Keratinocyte (primary cell): ENCODE data around the gene OR6C75. TPM values are rescaled to one million over a fixed set of nuclear protein-coding genes. Genes with fewer than 3 reads are reported as not detected.

Source experiments
- DNase-seq: peaks from one replicate; pipeline ENCODE4 v3.0.0-alpha.2; 2011; ENCODE audit warnings: low read depth, missing footprints, low spot score
- FAIRE-seq: peaks from 2 replicates; lab custom pipeline; 2011; peaks lifted over from hg19 to GRCh38; lab: Jason Lieb, UNC
- H2AFZ ChIP-seq: 2 replicates; pipeline ENCODE4 v1.6.0; 2012; ENCODE audit warnings: low read length, control low read depth, inconsistent platforms; ENCODE audit not compliant: control insufficient read depth
- H3K27ac ChIP-seq: 2 replicates; pipeline ENCODE4 v1.5.1; 2011; ENCODE audit warnings: low read length; ENCODE audit not compliant: control insufficient read depth, insufficient read depth
- H3K27me3 ChIP-seq: 3 replicates; pipeline ENCODE4 v1.6.0; 2011; ENCODE audit warnings: low read length; ENCODE audit not compliant: control insufficient read depth, insufficient read depth; ENCODE audit errors: extremely low read depth
- H3K36me3 ChIP-seq, 2 experiments: 2 replicates in 1 of 2; 3 replicates in 1 of 2; pipeline ENCODE4 v1.5.1; 2011; ENCODE audit warnings: low read length in 2 of 2, mild to moderate bottlenecking in 1 of 2; ENCODE audit not compliant: control insufficient read depth in 2 of 2, insufficient read depth in 2 of 2; ENCODE audit errors: extremely low read depth in 1 of 2
- H3K4me1 ChIP-seq: 3 replicates; pipeline ENCODE4 v1.5.1; 2011; ENCODE audit warnings: low read length; ENCODE audit not compliant: control insufficient read depth, insufficient read depth; ENCODE audit errors: extremely low read depth
- H3K4me2 ChIP-seq: 3 replicates; pipeline ENCODE4 v1.6.0; 2011; ENCODE audit warnings: low read depth, low read length; ENCODE audit not compliant: control insufficient read depth, insufficient read depth; ENCODE audit errors: extremely low read depth
- H3K4me3 ChIP-seq, 3 experiments: fragments of 200-600 bp in 1 of 3; sonication (generic) in 1 of 3; 2 replicates in 2 of 3; 3 replicates in 1 of 3; pipeline ENCODE4 v1.5.1; 2011 to 2016; ENCODE audit warnings: low read length in 3 of 3, mild to moderate bottlenecking in 3 of 3, control low read depth in 2 of 3, inconsistent platforms in 1 of 3, low read depth in 1 of 3, mixed read lengths in 1 of 3, mixed run types in 1 of 3, moderate library complexity in 1 of 3; ENCODE audit not compliant: control insufficient read depth in 2 of 3, insufficient read depth in 2 of 3; ENCODE audit errors: extremely low read depth in 1 of 3
- H3K79me2 ChIP-seq: 2 replicates; pipeline ENCODE4 v1.6.0; 2012; ENCODE audit warnings: low read length; ENCODE audit not compliant: control insufficient read depth, insufficient read depth
- H3K9ac ChIP-seq: 3 replicates; pipeline ENCODE4 v1.6.0; 2011; ENCODE audit warnings: low read length; ENCODE audit not compliant: control insufficient read depth, insufficient read depth; ENCODE audit errors: extremely low read depth
- H3K9me1 ChIP-seq: 3 replicates; pipeline ENCODE4 v1.6.0; 2011; ENCODE audit warnings: low read length; ENCODE audit not compliant: control insufficient read depth, insufficient read depth; ENCODE audit errors: extremely low read depth
- H3K9me3 ChIP-seq: 2 replicates; pipeline ENCODE4 v1.5.1; 2012; ENCODE audit warnings: low read depth, low read length; ENCODE audit not compliant: control insufficient read depth
- H4K20me1 ChIP-seq: 3 replicates; pipeline ENCODE4 v1.6.0; 2011; ENCODE audit warnings: low read length; ENCODE audit not compliant: control insufficient read depth, insufficient read depth; ENCODE audit errors: extremely low read depth
- CTCF ChIP-seq, 3 experiments: IDR thresholded peaks in 1 of 3; conservative IDR thresholded peaks in 1 of 3; optimal IDR thresholded peaks in 1 of 3; 2 replicates in 2 of 3; 3 replicates in 1 of 3; pipeline versions ENCODE3 to v1.5.1; 2011; ENCODE audit warnings: low read length in 3 of 3, mild to moderate bottlenecking in 3 of 3, moderate library complexity in 2 of 3, control low read depth in 1 of 3, inconsistent platforms in 1 of 3; ENCODE audit not compliant: insufficient read depth in 2 of 3; ENCODE audit errors: extremely low read depth in 1 of 3
- EZH2 ChIP-seq: IDR thresholded peaks from one replicate; pipeline ENCODE4 v1.6.1; 2012; ENCODE audit warnings: inconsistent platforms, mild to moderate bottlenecking, low read length, moderate library complexity
- dilution Hi-C: fragments of 300-500 bp; cut with MboI; formaldehyde crosslinking; loops from one replicate; pipeline ENCODE4 v1.7.0; 2020; ENCODE audit warnings: low sequenced_read_pairs; ENCODE audit not compliant: extremely low pct_ligation_motif_present
- polyA plus RNA-seq, 5 experiments: library from polyadenylated mRNA; depleted of rRNA in 3 of 5; stranded (reverse) in 3 of 5; stranded (forward) in 1 of 5; unstranded in 1 of 5; fragments of >200 nt; gene quantifications; 1 replicate in 1 of 5; 2 replicates in 3 of 5; 3 replicates in 1 of 5; pipeline versions ENCODE4 v1.2.1 to v1.2.3, GENCODE V29; 2011 to 2012; ENCODE audit warnings: missing spikeins in 2 of 5, low read depth in 1 of 5, low replicate concordance in 1 of 5

The OR6C75 gene
- polyA plus RNA-seq, 1 donor (not counting 4 experiments of a cell fraction or from before 2014, with no cell fraction given): not detected

- Histone ChIP-seq H3K79me2 (no peaks in the 10 kb centered on the region), H3K4me1 (no peaks in the 10 kb centered on the region), H3K9ac (no peak overlapping the region), H4K20me1 (no peaks in the 10 kb centered on the region), H3K4me2 (no peak overlapping the region), H3K9me1 (no peaks in the 10 kb centered on the region), H2AFZ (no peak overlapping the region), H3K36me3 (no peaks in the 10 kb centered on the region), H3K27ac (no peak overlapping the region), H3K27me3 (no peaks in the 10 kb centered on the region), H3K4me3 (no peak overlapping the region), H3K9me3 (no peaks in the 10 kb centered on the region)
- TF ChIP-seq EZH2 (no peak), CTCF (optimal IDR thresholded peaks at IDR 0.05 in 1 of 3, IDR thresholded peaks at IDR 0.05 in 1 of 3, conservative IDR thresholded peaks at IDR 0.05 in 1 of 3; ENCODE audit: extremely low read depth in 1 of 3, insufficient read depth in 2 of 3, low read length in 3 of 3) (no peak)
- dilution Hi-C loops: no loop called here
- FAIRE-seq (no peak), DNase-seq (no peak)
Observed at GRCh38 chr12:55416961-55417360, 54.2 kb downstream of the OR6C75 start.

Other genes starting within 250 kb of the OR6C75 start
- gene OR9K2, start 236.6 kb upstream of the OR6C75 start, polyA plus RNA-seq: not detected in 3 replicates
- not detected in 3 replicates for gene OR10A7, start 141.9 kb upstream of the OR6C75 start, polyA plus RNA-seq
- not detected in 3 replicates for gene OR6C74, start 118.4 kb upstream of the OR6C75 start, polyA plus RNA-seq
- not detected in 3 replicates for gene OR6C6, start 66.4 kb upstream of the OR6C75 start, polyA plus RNA-seq
- gene OR6C1, start 48.6 kb upstream of the OR6C75 start, polyA plus RNA-seq: not detected in 3 replicates
- gene OR6C3, start 32.2 kb upstream of the OR6C75 start, polyA plus RNA-seq: not detected in 3 replicates
- gene OR6C65, start 37.6 kb downstream of the OR6C75 start, polyA plus RNA-seq: not detected in 3 replicates
- gene OR6C76, start 63.3 kb downstream of the OR6C75 start, polyA plus RNA-seq: not detected in 3 replicates
- not detected in 3 replicates for gene OR6C2, start 81.1 kb downstream of the OR6C75 start, polyA plus RNA-seq
- not detected in 3 replicates for gene OR6C70, start 107.2 kb downstream of the OR6C75 start, polyA plus RNA-seq
- gene OR6C68, start 129.4 kb downstream of the OR6C75 start, polyA plus RNA-seq: not detected in 3 replicates
- not detected in 3 replicates for gene OR6C4, start 186.6 kb downstream of the OR6C75 start, polyA plus RNA-seq
- gene OR2AP1, start 209.5 kb downstream of the OR6C75 start, polyA plus RNA-seq: not detected in 3 replicates